H54 (cell line): ENCODE measurements around the gene HPCAL1.

Experiments used
- DNase-seq: peaks from one replicate; pipeline ENCODE4 v3.0.0; 2011; ENCODE audit warnings: low spot score, mixed read lengths; ENCODE audit not compliant: insufficient read length
- FAIRE-seq: peaks from 3 replicates; lab custom pipeline; 2011; peaks lifted over from hg19 to GRCh38; lab: Jason Lieb, UNC
- POLR2A ChIP-seq: IDR thresholded peaks from 2 replicates; pipeline ENCODE4 v1.6.1; 2011; ENCODE audit warnings: low read depth, mild to moderate bottlenecking, low read length

HPCAL1 gene

GRCh38 chr2:10423400-10423774 lies 120.7 kb downstream of the HPCAL1 start:
- FAIRE-seq: no peak
- no peak for DNase-seq
- no peak for TF ChIP-seq POLR2A

DNA sequence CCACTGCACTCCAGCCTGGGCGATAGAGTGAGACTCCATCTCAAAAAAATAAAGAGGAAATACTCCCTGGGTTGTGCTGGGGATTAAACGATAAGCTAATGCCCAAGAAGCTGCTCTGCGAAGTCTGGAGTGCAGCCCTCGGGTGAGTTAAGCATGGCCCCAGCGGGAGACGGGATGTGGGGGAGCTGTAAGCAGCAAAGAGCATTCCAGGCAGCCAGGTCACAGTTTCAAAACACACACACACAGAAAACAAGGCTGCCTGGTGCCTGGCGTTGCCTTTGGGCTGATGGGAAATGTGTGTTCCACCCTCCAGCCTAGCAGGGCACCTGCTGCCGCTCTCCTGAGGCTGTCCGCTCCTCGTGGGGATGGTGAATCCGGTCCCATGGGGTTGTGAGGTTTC lies 121.3 kb downstream of the HPCAL1 start:
- TF ChIP-seq POLR2A: no peak
- no peak for FAIRE-seq
- peak; percentile 53 for DNase-seq

GRCh38 chr2:10424916-10425505 lies 122.3 kb downstream of the HPCAL1 start:
- no peak for TF ChIP-seq POLR2A
- no peak for FAIRE-seq

DNA sequence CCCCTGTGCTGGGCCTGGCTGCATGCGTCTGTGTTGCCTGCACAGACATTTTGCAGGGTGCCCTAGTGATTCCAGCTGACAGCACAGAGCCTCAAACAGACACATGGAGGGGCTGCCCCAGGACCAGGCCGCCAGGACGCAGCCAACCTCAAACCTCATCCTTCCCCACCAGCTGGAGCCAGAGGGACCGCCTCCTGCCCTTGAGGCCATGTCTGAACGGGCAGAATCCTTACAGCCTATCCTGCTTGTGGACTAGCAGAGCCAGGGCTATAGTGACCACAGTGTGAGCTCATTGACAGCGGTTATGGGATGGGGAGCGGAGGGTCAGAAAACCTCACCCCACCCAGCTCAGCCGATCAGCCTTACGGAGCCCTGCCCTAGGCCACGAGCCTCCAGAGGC lies 123.0 kb downstream of the HPCAL1 start:
- no peak for TF ChIP-seq POLR2A
- no peak for FAIRE-seq

More at GRCh38 chr2:10424916-10425505, 122.3 kb downstream of the HPCAL1 start:
- no peak for DNase-seq

DNA sequence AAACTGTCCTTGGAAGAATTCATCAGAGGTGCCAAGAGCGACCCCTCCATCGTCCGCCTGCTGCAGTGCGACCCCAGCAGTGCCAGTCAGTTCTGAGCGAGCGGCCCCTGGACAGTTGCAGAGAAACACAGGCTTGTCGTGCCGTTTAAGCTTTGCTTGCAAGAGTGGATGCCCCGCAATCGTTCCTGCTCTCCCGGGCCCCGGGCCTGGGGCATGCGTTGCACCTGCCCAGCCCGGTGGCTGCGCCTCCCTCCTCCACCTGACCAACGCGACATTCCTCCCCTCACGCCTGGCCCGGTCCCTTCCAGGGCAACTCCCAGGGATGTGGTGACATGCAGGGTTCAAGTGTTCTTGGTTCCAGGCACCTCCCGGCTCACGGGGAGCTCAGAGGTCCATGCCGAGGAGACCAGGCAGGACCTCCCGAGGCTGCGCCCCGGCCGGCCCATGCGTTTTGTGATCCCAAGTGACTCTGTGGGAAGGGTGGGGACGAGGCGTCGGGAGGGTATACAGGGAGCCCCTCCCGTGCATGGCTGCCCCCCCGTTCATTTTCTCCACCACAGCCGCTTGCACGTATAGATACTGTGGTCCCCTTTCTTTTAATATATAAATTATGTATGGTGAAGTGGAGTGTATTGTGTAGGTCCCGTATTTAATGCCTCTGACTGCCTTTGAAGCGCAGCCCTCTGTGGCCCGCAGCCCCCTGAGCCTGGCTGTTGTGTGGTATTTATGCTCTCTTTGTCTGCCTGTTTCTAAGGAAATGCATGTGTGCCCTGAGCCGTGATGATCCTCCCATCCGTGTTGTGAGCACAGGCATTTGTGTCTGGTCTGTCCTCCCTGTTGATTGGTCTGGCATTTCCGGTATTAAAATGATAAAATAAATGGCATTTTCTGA lies 124.3 kb downstream of the HPCAL1 start:
- TF ChIP-seq POLR2A: no peak
- no peak for DNase-seq
- no peak for FAIRE-seq

More for the DNA sequence above, 123.0 kb downstream of the HPCAL1 start:
- no peak for DNase-seq

- no peak for TF ChIP-seq POLR2A
- FAIRE-seq: no peak
- no peak for DNase-seq
Observed at GRCh38 chr2:10427618-10427949, 124.9 kb downstream of the HPCAL1 start.

DNA sequence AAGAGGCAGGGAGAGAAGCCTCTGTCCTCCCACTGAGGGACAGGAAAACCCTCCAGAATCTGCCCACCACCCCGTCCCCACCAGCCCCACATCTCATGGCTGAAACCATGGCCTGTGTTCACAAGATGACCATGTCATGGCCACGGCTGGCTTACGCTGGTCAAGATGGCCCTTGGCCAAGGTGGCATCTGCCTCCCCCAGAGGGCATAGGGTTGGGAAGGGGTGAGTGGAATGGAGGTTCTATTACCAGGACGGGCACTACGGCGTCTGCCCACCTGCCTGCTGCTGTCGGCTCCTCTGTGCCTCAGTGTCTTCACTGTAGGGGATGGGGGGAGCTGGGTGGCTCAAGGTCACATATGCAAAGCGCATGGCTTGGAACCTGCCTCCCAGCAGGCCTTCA lies 125.7 kb downstream of the HPCAL1 start:
- DNase-seq (no peak), FAIRE-seq (no peak)
- no peak for TF ChIP-seq POLR2A

DNA sequence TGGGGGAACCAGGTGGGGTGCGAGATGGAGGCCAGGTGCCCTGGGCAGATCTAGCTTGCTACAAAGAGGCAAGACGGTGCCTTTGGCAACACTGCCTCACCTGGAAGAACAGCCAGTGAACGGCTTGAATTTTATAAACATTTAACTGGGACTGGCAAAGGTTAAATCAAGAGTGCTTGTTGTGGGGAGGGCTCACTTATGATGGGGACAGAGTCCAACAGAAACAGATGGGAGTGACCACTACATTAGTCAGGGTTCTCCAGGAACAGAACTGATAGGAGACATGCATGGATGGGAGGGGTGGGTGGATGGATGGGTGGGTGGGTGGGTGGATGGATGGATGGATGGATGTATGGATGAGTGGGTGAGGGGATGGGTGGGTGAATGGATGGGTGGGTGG lies 126.2 kb downstream of the HPCAL1 start:
- no peak for FAIRE-seq
- TF ChIP-seq POLR2A: no peak
- no peak for DNase-seq

DNA sequence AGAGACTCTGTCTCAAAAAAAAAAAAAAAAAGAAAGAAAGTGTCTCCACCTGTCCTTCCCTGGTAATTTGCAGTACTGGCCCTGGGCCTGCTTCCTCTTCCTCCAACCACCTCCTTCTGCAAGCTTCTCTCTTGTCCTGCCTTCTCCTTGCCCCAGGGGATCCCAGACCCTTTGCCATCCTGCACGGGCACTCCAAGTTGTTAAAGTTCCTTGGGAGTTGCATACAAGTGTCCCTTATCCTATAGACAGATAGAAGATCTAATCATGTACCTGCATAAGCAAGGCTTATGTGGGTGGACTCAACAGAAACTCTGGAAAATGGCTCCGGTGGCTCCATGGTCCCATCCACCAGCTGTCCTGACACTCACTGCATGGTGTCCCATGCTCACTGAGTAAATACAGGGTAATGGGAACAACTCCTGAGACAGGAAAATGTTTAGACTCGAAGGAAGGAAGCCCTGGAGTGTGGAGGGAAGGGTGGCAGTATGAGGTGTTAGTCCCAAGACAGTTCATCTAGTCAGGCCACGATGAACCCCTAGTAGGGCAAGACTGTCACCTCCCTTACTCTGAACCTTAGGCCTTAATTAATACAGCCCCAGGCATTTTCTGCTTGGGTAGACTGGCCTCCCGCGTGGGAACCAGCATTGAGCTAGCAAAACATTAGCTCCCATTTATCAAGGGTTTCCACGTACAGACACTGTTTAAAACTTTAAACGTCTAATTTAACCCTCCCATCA lies 128.3 kb downstream of the HPCAL1 start:
- TF ChIP-seq POLR2A: no peak
- DNase-seq (no peak), FAIRE-seq (no peak)

- no peak for FAIRE-seq
- DNase-seq: no peak
- no peak for TF ChIP-seq POLR2A
Observed at GRCh38 chr2:10431797-10432196, 129.1 kb downstream of the HPCAL1 start.

DNA sequence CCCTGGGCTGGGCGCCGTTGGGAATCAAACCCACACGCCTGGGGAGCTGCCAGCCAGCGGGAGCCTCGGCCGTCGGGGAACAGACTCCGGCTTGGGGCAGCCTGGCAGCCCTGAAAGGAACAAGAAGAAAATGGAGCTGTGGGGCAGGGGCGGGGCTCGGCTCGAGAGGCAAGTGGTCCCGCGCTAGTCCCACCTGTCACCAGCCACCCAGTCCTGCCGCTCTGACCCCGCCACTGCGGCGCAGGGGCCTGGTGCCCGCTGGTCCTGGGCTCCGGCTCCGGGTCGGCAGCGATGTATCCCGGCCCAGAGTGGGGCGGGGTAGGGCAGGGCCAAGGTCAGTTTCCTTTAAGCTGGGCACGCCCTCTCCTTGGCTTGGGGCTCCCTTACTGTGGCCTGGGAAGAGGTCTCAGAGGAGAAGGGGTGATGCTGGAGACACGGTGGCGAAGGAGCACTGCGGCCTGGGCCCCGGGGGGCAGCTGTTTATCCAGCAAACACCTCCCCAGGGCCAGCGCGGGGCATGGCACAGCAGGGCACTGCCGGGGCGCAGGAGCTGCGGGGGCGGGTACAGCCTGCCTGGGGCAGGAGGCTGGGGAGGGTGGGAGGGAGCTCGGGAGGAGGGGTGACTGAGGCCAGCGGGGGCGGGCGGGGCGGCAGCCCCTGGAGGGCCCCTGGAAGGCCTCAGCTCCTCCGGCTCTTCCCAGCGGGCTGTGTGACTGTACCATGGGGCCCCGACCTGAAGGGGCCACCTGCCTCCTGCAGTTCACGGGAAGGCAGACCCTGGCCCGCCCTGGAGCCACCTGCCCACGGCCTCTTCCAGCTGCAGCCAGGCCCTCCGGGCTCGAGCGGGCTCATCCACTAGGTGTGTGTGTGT lies 129.8 kb downstream of the HPCAL1 start:
- FAIRE-seq: no peak
- DNase-seq: peak; percentile 59
- peak; percentile 49; the same call in 1 of the 2 replicates for TF ChIP-seq POLR2A

DNA sequence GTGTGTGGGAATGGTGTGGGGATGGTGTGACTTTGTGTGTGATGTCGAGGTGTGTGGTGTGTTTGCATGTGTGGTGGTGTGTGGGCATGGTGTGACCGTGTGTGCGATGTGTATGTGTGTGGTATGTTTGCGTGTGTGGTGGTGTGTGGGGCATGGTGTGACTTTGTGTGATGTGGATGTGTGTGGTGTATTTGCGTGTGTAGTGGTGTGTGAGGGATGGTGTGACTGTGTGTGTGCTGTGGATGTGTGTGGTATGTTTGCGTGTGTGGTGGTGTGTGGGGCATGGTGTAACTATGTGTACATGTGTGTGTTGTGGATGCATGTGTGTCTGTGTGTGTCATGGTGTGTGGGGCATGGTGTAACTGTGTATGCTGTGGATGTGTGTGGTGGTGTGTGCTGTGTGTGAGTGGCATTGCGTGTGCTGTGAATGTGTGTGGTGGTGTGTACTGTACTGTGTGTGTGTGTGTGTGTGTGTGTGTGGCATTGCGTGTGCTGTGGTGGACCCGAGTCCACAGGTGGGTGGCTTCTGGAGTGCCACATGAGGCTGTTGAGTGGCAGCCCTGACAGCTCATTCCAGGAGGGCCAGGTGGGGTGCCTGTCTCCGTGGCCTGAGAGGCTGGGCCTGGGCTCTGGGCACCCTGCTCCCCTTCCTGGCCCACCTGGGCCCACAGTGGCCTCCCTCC lies 130.7 kb downstream of the HPCAL1 start:
- TF ChIP-seq POLR2A: no peak
- DNase-seq (no peak), FAIRE-seq (no peak)
